Right atrium auricular region (tissue), 2 donors: Measurements from ENCODE around the gene ZNF236. TPM values are rescaled to one million over a fixed set of nuclear protein-coding genes. Genes with fewer than 3 reads are reported as not detected.
"Not testable (repeated sequence)": the region's sequence is repeated elsewhere in the genome, so short reads cannot be mapped to it uniquely, and the experiment has no call there.

Source experiments
- DNase-seq: peaks from one replicate; pipeline ENCODE4 v3.0.0-alpha.2; 2019; ENCODE audit warnings: low spot score
- H3K27ac ChIP-seq, 2 donors: fragments of 200-600 bp; sonication (generic); 1 replicate in 1 of 2; 2 replicates in 1 of 2; pipeline ENCODE4 v1.5.1; 2016 to 2019
- H3K27me3 ChIP-seq, 2 donors: fragments of 200-600 bp; sonication (generic); one replicate each; pipeline versions ENCODE4 v1.5.1 to v1.6.0; 2017 to 2019
- H3K36me3 ChIP-seq: fragments of 200-600 bp; sonication (generic); one replicate; pipeline ENCODE4 v1.5.1; 2016
- H3K4me1 ChIP-seq, 2 donors: fragments of 200-600 bp; sonication (generic); one replicate each; pipeline versions ENCODE4 v1.5.1 to v1.6.0; 2017 to 2019
- H3K4me3 ChIP-seq, 2 donors: fragments of 200-600 bp; sonication (generic); 1 replicate in 1 of 2; 2 replicates in 1 of 2; pipeline ENCODE4 v1.5.1; 2017 to 2019; ENCODE audit warnings: mild to moderate bottlenecking in 1 of 2, moderate library complexity in 1 of 2
- H3K9me3 ChIP-seq, 2 donors: fragments of 200-600 bp; sonication (generic); one replicate each; pipeline ENCODE4 v1.5.1; 2019
- total RNA-seq, 2 donors: library from RNA; depleted of rRNA; stranded (reverse); fragments of >200 nt; gene quantifications; one replicate each; pipeline ENCODE4 v1.1.0, GENCODE V29; 2016
- TF ChIP-seq, protein P1 (sequence below), 2 donors: fragments of 200-600 bp; sonication (generic); IDR thresholded peaks; one replicate each; pipeline ENCODE4 v1.5.1; 2019; ENCODE audit warnings: antibody characterized with exemption in 2 of 2

The ZNF236 gene
- total RNA-seq, 2 donors from 2014 or later, result 11.0 to 12.7 TPM

DNA sequence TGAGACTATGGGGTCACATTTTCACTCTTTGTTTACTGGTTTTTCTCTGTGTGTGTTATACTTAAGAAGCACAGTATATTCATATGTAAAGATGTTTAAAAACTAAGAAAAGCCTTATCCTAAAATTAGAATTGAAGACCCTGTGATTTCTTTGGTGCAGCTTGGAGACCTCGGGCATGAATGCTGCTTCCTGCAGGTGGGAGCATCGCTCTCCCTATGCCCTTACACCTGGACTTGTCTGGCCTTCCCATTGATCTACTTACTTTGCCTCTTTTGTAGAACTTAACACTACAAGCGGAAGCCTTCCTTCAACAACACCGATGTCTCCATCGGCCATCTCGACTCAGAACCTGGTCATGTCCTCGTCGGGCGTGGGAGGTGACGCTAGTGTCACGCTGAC, 114.5 kb downstream of the ZNF236 start:
- Histone ChIP-seq H3K36me3 (peaks cover 26% of the 10 kb centered on the region), H3K27ac (no peak overlapping the region), H3K9me3 (no peaks in the 10 kb centered on the region), H3K27me3 (no peaks in the 10 kb centered on the region), H3K4me3 (no peak overlapping the region), H3K4me1 (no peaks in the 10 kb centered on the region)
- DNase-seq, result no peak
- TF ChIP-seq, protein P1, sequence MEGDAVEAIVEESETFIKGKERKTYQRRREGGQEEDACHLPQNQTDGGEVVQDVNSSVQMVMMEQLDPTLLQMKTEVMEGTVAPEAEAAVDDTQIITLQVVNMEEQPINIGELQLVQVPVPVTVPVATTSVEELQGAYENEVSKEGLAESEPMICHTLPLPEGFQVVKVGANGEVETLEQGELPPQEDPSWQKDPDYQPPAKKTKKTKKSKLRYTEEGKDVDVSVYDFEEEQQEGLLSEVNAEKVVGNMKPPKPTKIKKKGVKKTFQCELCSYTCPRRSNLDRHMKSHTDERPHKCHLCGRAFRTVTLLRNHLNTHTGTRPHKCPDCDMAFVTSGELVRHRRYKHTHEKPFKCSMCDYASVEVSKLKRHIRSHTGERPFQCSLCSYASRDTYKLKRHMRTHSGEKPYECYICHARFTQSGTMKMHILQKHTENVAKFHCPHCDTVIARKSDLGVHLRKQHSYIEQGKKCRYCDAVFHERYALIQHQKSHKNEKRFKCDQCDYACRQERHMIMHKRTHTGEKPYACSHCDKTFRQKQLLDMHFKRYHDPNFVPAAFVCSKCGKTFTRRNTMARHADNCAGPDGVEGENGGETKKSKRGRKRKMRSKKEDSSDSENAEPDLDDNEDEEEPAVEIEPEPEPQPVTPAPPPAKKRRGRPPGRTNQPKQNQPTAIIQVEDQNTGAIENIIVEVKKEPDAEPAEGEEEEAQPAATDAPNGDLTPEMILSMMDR (IDR thresholded peaks at IDR 0.05), result no peak

DNA sequence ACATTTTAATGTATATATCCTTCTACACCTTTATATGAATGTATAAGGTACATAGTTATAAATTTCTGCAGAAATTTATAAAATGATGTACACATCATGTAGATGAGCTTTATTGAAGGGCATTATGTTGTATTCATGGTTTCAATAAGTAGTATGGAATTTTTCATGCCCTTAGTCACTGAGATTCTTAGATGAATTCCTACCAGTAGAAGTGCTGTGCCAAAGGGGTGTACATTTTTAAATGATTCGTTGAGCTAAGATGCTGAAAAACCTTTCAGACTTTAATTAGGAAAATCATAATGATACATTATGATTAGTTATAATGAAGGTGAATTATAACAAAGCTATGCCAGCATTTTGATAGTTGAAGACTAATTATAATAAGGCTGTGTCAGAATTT, 115.2 kb downstream of the ZNF236 start:
- no peak overlapping the region for H3K27ac ChIP-seq
- TF ChIP-seq, protein P1 (IDR thresholded peaks at IDR 0.05), result no peak
- DNase-seq, result no peak
- H3K36me3 ChIP-seq, result peaks cover 26% of the 10 kb centered on the region
- no peaks in the 10 kb centered on the region for H3K9me3 ChIP-seq
- H3K4me3 ChIP-seq, result no peak overlapping the region
- H3K27me3 ChIP-seq, result no peaks in the 10 kb centered on the region
- H3K4me1 ChIP-seq, result no peaks in the 10 kb centered on the region

DNA sequence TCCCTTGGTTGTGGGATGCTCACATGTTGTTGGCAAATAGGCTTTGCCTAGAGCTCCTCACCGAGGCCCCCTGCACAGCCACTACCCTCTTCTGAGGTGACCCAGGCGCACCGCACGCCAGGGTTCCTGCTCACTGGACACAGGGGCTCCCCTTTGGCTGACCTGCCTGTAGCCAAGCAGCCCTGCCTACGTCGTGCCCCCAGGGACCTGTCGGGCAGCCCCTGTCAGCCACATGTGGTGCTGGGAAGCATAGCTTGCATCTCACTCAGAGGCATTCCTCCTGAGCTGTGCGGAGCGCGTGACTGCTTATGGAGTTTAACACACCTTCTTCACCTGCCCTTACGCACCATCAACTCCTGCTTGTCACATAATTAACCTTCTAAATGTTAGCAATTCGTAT, 116.3 kb downstream of the ZNF236 start:
- TF ChIP-seq, protein P1 (IDR thresholded peaks at IDR 0.05), result no peak
- Histone ChIP-seq H3K9me3 (no peaks in the 10 kb centered on the region), H3K4me1 (no peaks in the 10 kb centered on the region), H3K27ac (no peak overlapping the region), H3K4me3 (no peak overlapping the region), H3K27me3 (no peaks in the 10 kb centered on the region), H3K36me3 (peaks cover 26% of the 10 kb centered on the region)
- DNase-seq, result no peak

DNA sequence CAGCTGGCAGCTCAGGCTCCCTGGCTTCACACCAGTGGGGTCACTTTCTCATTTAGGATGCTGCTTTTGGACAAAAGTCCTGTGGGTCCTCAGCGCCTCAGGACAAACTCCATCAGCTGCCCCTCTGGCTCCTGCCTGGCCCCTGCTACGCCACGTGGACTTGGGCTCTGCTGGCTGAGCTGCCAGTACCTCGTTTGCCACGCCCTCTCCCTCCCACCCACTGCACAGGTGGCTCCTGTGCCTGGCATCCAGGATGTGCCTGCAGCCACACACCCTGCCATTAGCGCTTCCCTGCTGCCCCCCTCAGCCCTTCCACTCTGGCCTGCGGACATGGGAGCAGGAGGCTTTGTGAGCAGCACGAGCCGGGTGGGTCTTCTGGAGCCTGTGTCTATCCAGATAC, 118.9 kb downstream of the ZNF236 start:
- H3K9me3 ChIP-seq, result no peaks in the 10 kb centered on the region
- H3K27me3 ChIP-seq, result no peaks in the 10 kb centered on the region
- H3K4me3 ChIP-seq, result no peak overlapping the region
- no peaks in the 10 kb centered on the region for H3K4me1 ChIP-seq
- no peak for DNase-seq
- H3K36me3 ChIP-seq, result peaks cover 26% of the 10 kb centered on the region
- no peak overlapping the region for H3K27ac ChIP-seq
- TF ChIP-seq, protein P1 (IDR thresholded peaks at IDR 0.05), result no peak

DNA sequence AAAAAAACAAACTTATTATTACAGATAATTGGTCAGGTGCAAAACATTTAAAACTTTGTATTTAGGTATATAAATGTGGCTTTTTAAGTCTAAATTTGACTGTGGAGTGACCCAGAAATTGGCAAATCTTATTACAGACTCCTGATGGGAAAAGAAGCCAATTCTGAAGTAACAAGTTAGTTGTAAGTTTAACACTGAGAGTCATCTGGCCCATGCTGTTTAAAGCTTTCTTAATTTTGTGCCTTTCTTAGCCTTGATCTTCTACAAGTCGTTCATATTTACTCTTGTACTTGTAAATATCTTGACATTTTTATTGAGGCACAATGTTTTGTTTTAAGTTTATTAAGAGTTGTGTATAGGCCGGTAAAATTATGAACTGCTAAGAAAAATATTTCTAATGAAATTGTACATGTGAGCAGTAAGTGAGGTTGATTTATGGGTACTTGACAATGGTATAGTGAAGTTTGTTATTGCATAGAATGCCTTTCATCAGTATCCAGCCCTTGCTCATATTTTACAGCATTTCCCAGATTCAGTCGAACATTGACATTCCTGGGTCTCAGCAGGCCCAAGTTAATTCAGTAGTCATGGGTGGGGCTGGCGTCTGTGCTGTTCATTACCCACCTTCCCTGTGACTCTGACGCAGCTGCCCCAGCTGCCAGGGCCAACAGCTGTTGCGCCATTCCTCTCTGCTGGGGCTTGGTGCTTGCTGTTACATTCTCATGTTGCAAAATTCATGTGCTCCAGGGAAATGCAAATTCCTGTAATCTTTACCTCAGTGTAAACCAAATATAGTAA, 121.4 kb downstream of the ZNF236 start:
- DNase-seq, result no peak
- TF ChIP-seq, protein P1 (IDR thresholded peaks at IDR 0.05), result no peak
- H3K36me3 ChIP-seq, result peaks cover 17% of the 10 kb centered on the region
- no peaks in the 10 kb centered on the region for H3K9me3 ChIP-seq
- H3K27me3 ChIP-seq, result no peaks in the 10 kb centered on the region
- H3K4me1 ChIP-seq, result no peaks in the 10 kb centered on the region
- H3K27ac ChIP-seq, result no peak overlapping the region
- no peak overlapping the region for H3K4me3 ChIP-seq

DNA sequence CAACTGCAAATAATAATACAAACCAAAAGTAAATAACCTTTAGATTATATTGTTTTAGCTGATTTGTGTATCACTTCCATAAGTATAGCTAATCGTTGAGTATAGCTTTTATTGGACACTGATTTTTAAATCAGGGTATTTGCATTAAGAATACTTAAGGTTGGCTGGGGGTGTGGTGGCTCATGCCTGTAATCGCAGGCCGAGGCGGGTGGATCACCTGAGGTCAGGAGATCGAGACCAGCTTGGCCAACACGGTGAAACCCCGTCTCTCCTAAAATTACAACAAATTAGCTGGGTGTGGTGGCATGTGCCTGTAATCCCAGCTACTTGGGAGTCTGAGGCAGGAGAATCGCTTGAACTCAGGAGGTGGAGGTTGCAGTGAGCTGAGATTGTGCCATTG, 122.0 kb downstream of the ZNF236 start:
- not testable (repeated sequence) for H3K9me3 ChIP-seq, DNase-seq, H3K27me3 ChIP-seq, H3K4me3 ChIP-seq, H3K4me1 ChIP-seq, H3K27ac ChIP-seq
- H3K36me3 ChIP-seq, result peaks cover 17% of the 10 kb centered on the region
